ENCODE measurements around the gene MAP3K14.
A peak's percentile ranks its signal among the peaks of the same experiment; 100 is the strongest.

Gene MAP3K14

DNA sequence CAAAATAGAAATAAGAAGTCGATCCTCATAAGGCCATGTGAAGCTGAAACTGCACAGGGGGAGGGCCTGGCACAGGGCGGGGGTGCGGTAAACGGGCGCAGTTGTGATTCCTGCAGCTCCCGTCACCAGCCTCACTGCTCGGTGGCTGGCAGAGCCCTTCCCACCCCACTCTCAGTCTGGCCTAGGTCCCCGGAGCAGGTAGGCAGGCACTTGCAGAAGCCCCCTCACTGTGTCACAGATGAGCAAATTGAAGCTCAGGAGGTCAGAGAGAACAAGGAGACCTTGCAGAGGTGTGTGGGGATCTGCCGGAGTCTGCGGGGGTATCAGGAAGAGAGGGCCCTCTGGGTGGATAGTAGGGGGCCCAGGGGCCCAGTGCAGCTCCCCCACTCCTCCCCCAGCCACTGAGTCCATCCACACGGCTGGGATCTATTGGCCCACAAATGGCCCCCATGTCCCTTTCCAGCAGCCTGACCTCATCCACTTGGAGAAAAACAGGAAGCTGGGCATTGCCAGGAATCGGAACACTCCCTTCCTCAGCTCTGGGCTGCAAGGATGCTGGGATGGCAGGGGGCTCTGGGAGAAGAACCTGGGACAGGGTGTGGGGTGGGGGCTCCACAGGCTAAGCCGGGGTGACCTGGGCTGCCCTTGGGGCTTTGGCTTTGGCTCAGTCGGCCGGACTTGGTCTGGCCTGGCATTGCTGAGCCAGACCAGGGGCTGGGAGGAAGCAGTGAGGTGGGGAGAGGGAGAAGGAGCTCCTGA lies 21.4 kb upstream of the MAP3K14 start:
- DNase-seq, result no peak
- no peaks in the 10 kb centered on the region for H3K9me3 ChIP-seq (ENCODE audit: insufficient read depth, low read depth, low read length)
- H2AK5ac ChIP-seq (ENCODE audit: low read length), result no peak overlapping the region

GRCh38 chr17:45336390-45337182 lies 19.8 kb upstream of the MAP3K14 start:
- H2BK5ac ChIP-seq (ENCODE audit: low read depth, low read length, poor library complexity), result no peak overlapping the region
- no peak overlapping the region for H3K4me3 ChIP-seq (ENCODE audit: low read depth, low read length)
- no peak overlapping the region for H3K4ac ChIP-seq (ENCODE audit: low read depth, low read length)
- no peak overlapping the region for H3K4me2 ChIP-seq (ENCODE audit: low read length)
- no peak overlapping the region for H3K18ac ChIP-seq (ENCODE audit: low read length)
- H4K91ac ChIP-seq (ENCODE audit: low read depth, low read length), result no peak overlapping the region
- H3K79me2 ChIP-seq (ENCODE audit: control insufficient read depth, insufficient read depth, low read length, poor library complexity), result no peaks in the 10 kb centered on the region
- no peaks in the 10 kb centered on the region for H3K27me3 ChIP-seq (ENCODE audit: insufficient read depth, low read length)
- H3K36me3 ChIP-seq (ENCODE audit: control insufficient read depth in 1 of 2, insufficient read depth in 2 of 2, low read length in 2 of 2), result no peaks in the 10 kb centered on the region
- H3K4me1 ChIP-seq (ENCODE audit: control insufficient read depth in 1 of 2, insufficient read depth in 2 of 2, low read length in 2 of 2), result peaks cover 0 to 1% of the 10 kb centered on the region in 2 experiments
- H4K12ac ChIP-seq (ENCODE audit: low read depth, low read length), result no peak overlapping the region
- no peak overlapping the region for H4K8ac ChIP-seq (ENCODE audit: low read depth, low read length)
- no CpG with 5 or more reads among the region's 9 CpGs for WGBS (ENCODE audit: extremely low coverage, insufficient coverage, insufficient read length)
- H2BK120ac ChIP-seq (ENCODE audit: insufficient read depth, low read length, poor library complexity), result no peak overlapping the region
- H2AK5ac ChIP-seq (ENCODE audit: low read length), result no peak overlapping the region
- no peak for DNase-seq
- H3K9ac ChIP-seq (ENCODE audit: low read length), result no peak overlapping the region
- no peak overlapping the region for H2BK12ac ChIP-seq (ENCODE audit: low read length)
- no peak overlapping the region for H2AFZ ChIP-seq (ENCODE audit: insufficient read depth, low read length, poor library complexity)
- no peak overlapping the region for H3K14ac ChIP-seq (ENCODE audit: low read length)
- no peak overlapping the region for H3K23ac ChIP-seq (ENCODE audit: low read length)
- H3K79me1 ChIP-seq (ENCODE audit: low read length), result no peaks in the 10 kb centered on the region
- no peaks in the 10 kb centered on the region for H3K9me3 ChIP-seq (ENCODE audit: insufficient read depth, low read depth, low read length)
- no peak overlapping the region for H3K27ac ChIP-seq (ENCODE audit: low read depth, low read length)

More for the DNA sequence above, 21.4 kb upstream of the MAP3K14 start:
- no peaks in the 10 kb centered on the region for H3K27me3 ChIP-seq (ENCODE audit: insufficient read depth, low read length)
- no peak overlapping the region for H3K9ac ChIP-seq (ENCODE audit: low read length)
- no peak overlapping the region for H3K14ac ChIP-seq (ENCODE audit: low read length)
- no peak overlapping the region for H2BK5ac ChIP-seq (ENCODE audit: low read depth, low read length, poor library complexity)
- H2AFZ ChIP-seq (ENCODE audit: insufficient read depth, low read length, poor library complexity), result no peak overlapping the region
- H4K12ac ChIP-seq (ENCODE audit: low read depth, low read length), result no peak overlapping the region
- H2BK12ac ChIP-seq (ENCODE audit: low read length), result no peak overlapping the region
- H3K36me3 ChIP-seq (ENCODE audit: control insufficient read depth in 1 of 2, insufficient read depth in 2 of 2, low read length in 2 of 2), result no peaks in the 10 kb centered on the region
- H2BK120ac ChIP-seq (ENCODE audit: insufficient read depth, low read length, poor library complexity), result no peak overlapping the region
- no peak overlapping the region for H3K27ac ChIP-seq (ENCODE audit: low read depth, low read length)
- H3K4ac ChIP-seq (ENCODE audit: low read depth, low read length), result no peak overlapping the region
- H3K18ac ChIP-seq (ENCODE audit: low read length), result no peak overlapping the region
- no peaks in the 10 kb centered on the region for H3K79me1 ChIP-seq (ENCODE audit: low read length)
- H4K91ac ChIP-seq (ENCODE audit: low read depth, low read length), result no peak overlapping the region
- no peak overlapping the region for H3K4me2 ChIP-seq (ENCODE audit: low read length)
- no peaks in the 10 kb centered on the region for H3K79me2 ChIP-seq (ENCODE audit: control insufficient read depth, insufficient read depth, low read length, poor library complexity)
- H4K8ac ChIP-seq (ENCODE audit: low read depth, low read length), result no peak overlapping the region
- no peak overlapping the region for H3K4me3 ChIP-seq (ENCODE audit: low read depth, low read length)
- no peak overlapping the region for H3K23ac ChIP-seq (ENCODE audit: low read length)
- no CpG with 5 or more reads among the region's 15 CpGs for WGBS (ENCODE audit: extremely low coverage, insufficient coverage, insufficient read length)
- H3K4me1 ChIP-seq (ENCODE audit: control insufficient read depth in 1 of 2, insufficient read depth in 2 of 2, low read length in 2 of 2), result peaks cover 0 to 5% of the 10 kb centered on the region in 2 experiments

- no peak overlapping the region for H2AK5ac ChIP-seq (ENCODE audit: low read length)
- H3K27ac ChIP-seq (ENCODE audit: low read depth, low read length), result no peak overlapping the region
- no peaks in the 10 kb centered on the region for H3K4me1 ChIP-seq (ENCODE audit: control insufficient read depth in 1 of 2, insufficient read depth in 2 of 2, low read length in 2 of 2)
- no peaks in the 10 kb centered on the region for H3K36me3 ChIP-seq (ENCODE audit: control insufficient read depth in 1 of 2, insufficient read depth in 2 of 2, low read length in 2 of 2)
- no peak overlapping the region for H2BK12ac ChIP-seq (ENCODE audit: low read length)
- no peak overlapping the region for H3K18ac ChIP-seq (ENCODE audit: low read length)
- WGBS (ENCODE audit: extremely low coverage, insufficient coverage, insufficient read length), result no CpG with 5 or more reads among the region's 5 CpGs
- H3K4me3 ChIP-seq (ENCODE audit: low read depth, low read length), result no peak overlapping the region
- no peaks in the 10 kb centered on the region for H3K9me3 ChIP-seq (ENCODE audit: insufficient read depth, low read depth, low read length)
- no peak overlapping the region for H4K91ac ChIP-seq (ENCODE audit: low read depth, low read length)
- H2BK5ac ChIP-seq (ENCODE audit: low read depth, low read length, poor library complexity), result no peak overlapping the region
- DNase-seq, result no peak
- H4K8ac ChIP-seq (ENCODE audit: low read depth, low read length), result no peak overlapping the region
- no peaks in the 10 kb centered on the region for H3K27me3 ChIP-seq (ENCODE audit: insufficient read depth, low read length)
- no peak overlapping the region for H4K12ac ChIP-seq (ENCODE audit: low read depth, low read length)
- H2BK120ac ChIP-seq (ENCODE audit: insufficient read depth, low read length, poor library complexity), result no peak overlapping the region
- no peak overlapping the region for H3K14ac ChIP-seq (ENCODE audit: low read length)
- H3K4ac ChIP-seq (ENCODE audit: low read depth, low read length), result no peak overlapping the region
- no peak overlapping the region for H3K9ac ChIP-seq (ENCODE audit: low read length)
- H3K79me2 ChIP-seq (ENCODE audit: control insufficient read depth, insufficient read depth, low read length, poor library complexity), result no peaks in the 10 kb centered on the region
- no peak overlapping the region for H3K23ac ChIP-seq (ENCODE audit: low read length)
- H3K79me1 ChIP-seq (ENCODE audit: low read length), result no peaks in the 10 kb centered on the region
- no peak overlapping the region for H3K4me2 ChIP-seq (ENCODE audit: low read length)
- H2AFZ ChIP-seq (ENCODE audit: insufficient read depth, low read length, poor library complexity), result no peak overlapping the region
These were observed 18.9 kb upstream of the MAP3K14 start for GRCh38 chr17:45335721-45336120.

DNA sequence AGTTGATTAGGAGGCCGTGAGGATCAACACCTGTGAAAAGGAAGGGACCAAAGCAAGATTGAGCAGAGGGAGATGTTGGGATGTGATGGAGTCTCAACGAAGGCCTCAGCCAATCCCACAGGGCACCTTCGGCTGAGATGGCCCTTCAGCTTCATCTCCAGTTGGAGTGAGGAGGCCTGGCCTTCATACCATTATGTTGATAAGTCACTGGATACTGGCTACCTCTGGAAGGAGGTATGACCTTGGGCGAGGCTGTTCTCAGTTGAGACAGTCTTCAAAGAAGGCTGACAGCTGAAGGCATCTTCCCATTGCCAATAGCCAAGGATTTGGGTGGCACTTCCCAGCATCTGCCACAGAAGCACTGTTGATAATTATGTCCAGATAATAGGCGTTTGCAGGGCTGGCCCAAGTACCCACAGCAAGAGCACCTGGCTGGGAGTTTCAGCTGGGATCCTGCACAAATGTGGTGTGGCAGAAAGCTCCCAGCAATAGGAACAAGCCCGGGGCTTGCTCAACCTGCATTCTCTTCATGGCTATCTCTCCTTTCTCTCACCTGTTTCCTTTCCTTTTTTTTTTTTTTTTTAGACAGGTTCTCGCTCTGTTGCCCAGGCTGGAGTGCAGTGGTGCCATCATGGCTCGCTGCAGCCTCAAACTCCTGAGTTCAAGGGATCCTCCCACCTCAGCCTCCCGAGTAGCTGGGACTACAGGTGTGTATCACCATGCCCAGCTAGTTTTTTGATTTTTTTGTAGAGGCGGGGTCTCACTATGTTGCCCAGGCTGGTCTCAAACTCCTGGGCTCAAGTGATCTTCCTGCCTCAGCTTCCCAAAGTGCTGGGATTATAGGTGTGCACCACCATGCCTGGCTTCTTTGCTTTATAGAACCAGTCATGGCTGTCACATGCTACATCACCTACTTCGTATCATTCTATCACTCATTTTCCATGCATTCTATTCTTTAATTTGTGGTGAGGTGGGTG lies 18.2 kb upstream of the MAP3K14 start:
- no peak overlapping the region for H4K12ac ChIP-seq (ENCODE audit: low read depth, low read length)
- no peak overlapping the region for H3K14ac ChIP-seq (ENCODE audit: low read length)
- H2AK5ac ChIP-seq (ENCODE audit: low read length), result no peak overlapping the region
- no peak overlapping the region for H3K4ac ChIP-seq (ENCODE audit: low read depth, low read length)
- no peak overlapping the region for H3K18ac ChIP-seq (ENCODE audit: low read length)
- H2BK120ac ChIP-seq (ENCODE audit: insufficient read depth, low read length, poor library complexity), result no peak overlapping the region
- H3K4me1 ChIP-seq (ENCODE audit: control insufficient read depth in 1 of 2, insufficient read depth in 2 of 2, low read length in 2 of 2), result no peaks in the 10 kb centered on the region
- peak; percentile 66 to 74 for DNase-seq
- H3K79me1 ChIP-seq (ENCODE audit: low read length), result no peaks in the 10 kb centered on the region
- H3K9ac ChIP-seq (ENCODE audit: low read length), result no peak overlapping the region
- H3K9me3 ChIP-seq (ENCODE audit: insufficient read depth, low read depth, low read length), result no peaks in the 10 kb centered on the region
- no peak overlapping the region for H4K8ac ChIP-seq (ENCODE audit: low read depth, low read length)
- no peak overlapping the region for H2BK5ac ChIP-seq (ENCODE audit: low read depth, low read length, poor library complexity)
- H3K4me2 ChIP-seq (ENCODE audit: low read length), result no peak overlapping the region
- no peaks in the 10 kb centered on the region for H3K27me3 ChIP-seq (ENCODE audit: insufficient read depth, low read length)
- no CpG with 5 or more reads among the region's 11 CpGs for WGBS (ENCODE audit: extremely low coverage, insufficient coverage, insufficient read length)
- no peaks in the 10 kb centered on the region for H3K79me2 ChIP-seq (ENCODE audit: control insufficient read depth, insufficient read depth, low read length, poor library complexity)
- H3K36me3 ChIP-seq (ENCODE audit: control insufficient read depth in 1 of 2, insufficient read depth in 2 of 2, low read length in 2 of 2), result no peaks in the 10 kb centered on the region
- H4K91ac ChIP-seq (ENCODE audit: low read depth, low read length), result no peak overlapping the region
- H3K4me3 ChIP-seq (ENCODE audit: low read depth, low read length), result no peak overlapping the region
- H3K27ac ChIP-seq (ENCODE audit: low read depth, low read length), result no peak overlapping the region
- H2AFZ ChIP-seq (ENCODE audit: insufficient read depth, low read length, poor library complexity), result no peak overlapping the region
- H2BK12ac ChIP-seq (ENCODE audit: low read length), result no peak overlapping the region
- H3K23ac ChIP-seq (ENCODE audit: low read length), result no peak overlapping the region
